ENCODE data around the gene TMEM89. TPM values are rescaled to one million over a fixed set of nuclear protein-coding genes. Genes with fewer than 3 reads are reported as not detected.

The TMEM89 gene
- total and polyA plus RNA-seq, 2 donors (not counting 1 experiment from before 2014, with no cell fraction given): not detected

- H3K4me3 Mint-ChIP-seq: no peak overlapping the region
- Histone ChIP-seq H3K4me2 (replicated peaks; ENCODE audit: low read depth, low read length, poor library complexity, severe bottlenecking) (no peak overlapping the region), H3K9me3 (ENCODE audit: control extremely low read depth in 1 of 3, control insufficient read depth in 2 of 3, insufficient read depth in 1 of 3, low read length in 2 of 3) (no peaks in the 10 kb centered on the region), H4K20me1 (ENCODE audit: control insufficient read depth, insufficient read depth, low read length, poor library complexity, severe bottlenecking) (no peaks in the 10 kb centered on the region), H3K36me3 (replicated peaks in 1 of 2; ENCODE audit: control extremely low read depth in 1 of 2, control insufficient read depth in 1 of 2, extremely low read depth in 1 of 2, insufficient read depth in 2 of 2, low read length in 1 of 2) (peaks cover 0 to 42% of the 10 kb centered on the region in 2 experiments), H3K4me3 (ENCODE audit: control extremely low read depth in 1 of 5, extremely low read depth in 1 of 5, insufficient read depth in 1 of 5, low read depth in 2 of 5, low read length in 4 of 5) (no peak overlapping the region), H3K4me1 (ENCODE audit: control insufficient read depth in 2 of 2, insufficient read depth in 2 of 2, low read length in 2 of 2) (peaks cover 4 to 9% of the 10 kb centered on the region in 2 donors), H2AFZ (ENCODE audit: insufficient read depth, low read depth, low read length, poor library complexity, severe bottlenecking) (no peak overlapping the region), H3K27ac (ENCODE audit: low read length in 2 of 2) (no peak overlapping the region), H3K9ac (ENCODE audit: low read length) (no peak overlapping the region), H3K79me2 (ENCODE audit: control insufficient read depth, insufficient read depth, low read length) (no peaks in the 10 kb centered on the region), H3K27me3 (replicated peaks in 1 of 4; ENCODE audit: control extremely low read depth in 1 of 4, control insufficient read depth in 3 of 4, insufficient read depth in 4 of 4, low read length in 3 of 4) (peaks cover 0 to 33% (median 6%) of the 10 kb centered on the region in 4 experiments)
- H3K27me3 Mint-ChIP-seq: peaks cover 14% of the 10 kb centered on the region
- 84% methylated on average over 8 of the region's 8 CpGs for WGBS (ENCODE audit: insufficient coverage)
- ChIA-PET POLR2A (no interaction called here), CTCF (no interaction called here)
- no peak for TF ChIP-seq EZH2 (IDR thresholded peaks at IDR 0.05; ENCODE audit: borderline replicate concordance, insufficient read depth, low read depth, low read length, poor library complexity, severe bottlenecking)
- TF ChIP-seq, protein P1, sequence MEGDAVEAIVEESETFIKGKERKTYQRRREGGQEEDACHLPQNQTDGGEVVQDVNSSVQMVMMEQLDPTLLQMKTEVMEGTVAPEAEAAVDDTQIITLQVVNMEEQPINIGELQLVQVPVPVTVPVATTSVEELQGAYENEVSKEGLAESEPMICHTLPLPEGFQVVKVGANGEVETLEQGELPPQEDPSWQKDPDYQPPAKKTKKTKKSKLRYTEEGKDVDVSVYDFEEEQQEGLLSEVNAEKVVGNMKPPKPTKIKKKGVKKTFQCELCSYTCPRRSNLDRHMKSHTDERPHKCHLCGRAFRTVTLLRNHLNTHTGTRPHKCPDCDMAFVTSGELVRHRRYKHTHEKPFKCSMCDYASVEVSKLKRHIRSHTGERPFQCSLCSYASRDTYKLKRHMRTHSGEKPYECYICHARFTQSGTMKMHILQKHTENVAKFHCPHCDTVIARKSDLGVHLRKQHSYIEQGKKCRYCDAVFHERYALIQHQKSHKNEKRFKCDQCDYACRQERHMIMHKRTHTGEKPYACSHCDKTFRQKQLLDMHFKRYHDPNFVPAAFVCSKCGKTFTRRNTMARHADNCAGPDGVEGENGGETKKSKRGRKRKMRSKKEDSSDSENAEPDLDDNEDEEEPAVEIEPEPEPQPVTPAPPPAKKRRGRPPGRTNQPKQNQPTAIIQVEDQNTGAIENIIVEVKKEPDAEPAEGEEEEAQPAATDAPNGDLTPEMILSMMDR (IDR thresholded peaks at IDR 0.05): no peak
- H3K9me3 Mint-ChIP-seq (ENCODE audit: insufficient read depth): no peaks in the 10 kb centered on the region
- peaks cover 9% of the 10 kb centered on the region for H3K4me1 Mint-ChIP-seq
- intact Hi-C loops (cut with micrococcal nuclease): no loop called here
- ATAC-seq (ENCODE audit: low read depth) (no peak), DNase-seq (no peak)
- H3K27ac Mint-ChIP-seq: no peak overlapping the region
These were observed 24.7 kb downstream of the TMEM89 start for GRCh38 chr3:48596676-48597407.

DNA sequence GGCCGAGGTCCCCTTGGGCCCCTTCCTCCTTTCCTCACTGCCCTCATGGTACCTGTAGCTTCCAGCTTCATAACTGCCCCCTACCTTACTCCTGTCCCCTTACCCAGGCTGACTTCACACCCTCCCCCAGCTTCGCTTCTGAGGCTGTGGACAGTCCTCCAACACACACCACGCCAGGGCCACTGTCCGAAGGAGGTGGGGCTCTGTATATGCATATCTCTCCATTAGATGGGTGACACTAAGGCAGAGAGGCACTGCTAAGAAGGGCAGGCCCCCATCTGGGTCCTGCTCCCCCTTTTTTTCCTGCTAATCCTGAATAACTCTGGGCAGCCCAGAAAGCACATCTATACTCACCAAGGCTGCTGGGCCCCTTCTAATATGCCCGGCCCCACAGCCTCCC, 25.4 kb downstream of the TMEM89 start:
- Mint-ChIP-seq H3K9me3 (ENCODE audit: insufficient read depth) (no peaks in the 10 kb centered on the region), H3K4me1 (peaks cover 9% of the 10 kb centered on the region), H3K4me3 (no peak overlapping the region), H3K27me3 (peaks cover 15% of the 10 kb centered on the region), H3K27ac (no peak overlapping the region)
- H3K4me3 ChIP-seq (ENCODE audit: control extremely low read depth in 1 of 5, extremely low read depth in 1 of 5, insufficient read depth in 1 of 5, low read depth in 2 of 5, low read length in 4 of 5): no peak overlapping the region
- intact Hi-C loops (cut with micrococcal nuclease): no loop called here
- no peak overlapping the region for H2AFZ ChIP-seq (ENCODE audit: insufficient read depth, low read depth, low read length, poor library complexity, severe bottlenecking)
- no peaks in the 10 kb centered on the region for H3K9me3 ChIP-seq (ENCODE audit: control extremely low read depth in 1 of 3, control insufficient read depth in 2 of 3, insufficient read depth in 1 of 3, low read length in 2 of 3)
- H3K36me3 ChIP-seq (replicated peaks in 1 of 2; ENCODE audit: control extremely low read depth in 1 of 2, control insufficient read depth in 1 of 2, extremely low read depth in 1 of 2, insufficient read depth in 2 of 2, low read length in 1 of 2): peaks cover 0 to 35% of the 10 kb centered on the region in 2 experiments
- ChIA-PET CTCF (no interaction called here), POLR2A (no interaction called here)
- H3K27ac ChIP-seq (ENCODE audit: low read length in 2 of 2): no peak overlapping the region
- TF ChIP-seq EZH2 (IDR thresholded peaks at IDR 0.05; ENCODE audit: borderline replicate concordance, insufficient read depth, low read depth, low read length, poor library complexity, severe bottlenecking): no peak
- TF ChIP-seq, protein P1 (IDR thresholded peaks at IDR 0.05): no peak
- H3K4me2 ChIP-seq (replicated peaks; ENCODE audit: low read depth, low read length, poor library complexity, severe bottlenecking): no peak overlapping the region
- no peaks in the 10 kb centered on the region for H4K20me1 ChIP-seq (ENCODE audit: control insufficient read depth, insufficient read depth, low read length, poor library complexity, severe bottlenecking)
- DNase-seq: peak; percentile 28
- no peak overlapping the region for H3K9ac ChIP-seq (ENCODE audit: low read length)
- H3K79me2 ChIP-seq (ENCODE audit: control insufficient read depth, insufficient read depth, low read length): no peaks in the 10 kb centered on the region
- H3K27me3 ChIP-seq (replicated peaks in 1 of 4; ENCODE audit: control extremely low read depth in 1 of 4, control insufficient read depth in 3 of 4, insufficient read depth in 4 of 4, low read length in 3 of 4): peaks cover 0 to 33% (median 6%) of the 10 kb centered on the region in 4 experiments
- peaks cover 4 to 9% of the 10 kb centered on the region in 2 donors for H3K4me1 ChIP-seq (ENCODE audit: control insufficient read depth in 2 of 2, insufficient read depth in 2 of 2, low read length in 2 of 2)
- no peak for ATAC-seq (ENCODE audit: low read depth)
- WGBS (ENCODE audit: insufficient coverage): 73% methylated on average over 2 of the region's 5 CpGs
